PC-9 (cell line): ENCODE data around the gene GRIK3.

ENCODE experiments used
- EZH2 ChIP-seq: fragments of 200-600 bp; sonication (generic); IDR thresholded peaks from 2 replicates; pipeline ENCODE4 v1.8.0; 2017; ENCODE audit warnings: antibody characterized with exemption, low read depth
- TF ChIP-seq, protein P1 (sequence below): fragments of 200-600 bp; sonication (generic); conservative IDR thresholded peaks from 2 replicates; pipeline ENCODE4 v1.6.1; 2017; ENCODE audit warnings: mixed run types, antibody characterized with exemption, mild to moderate bottlenecking, moderate library complexity

DNA sequence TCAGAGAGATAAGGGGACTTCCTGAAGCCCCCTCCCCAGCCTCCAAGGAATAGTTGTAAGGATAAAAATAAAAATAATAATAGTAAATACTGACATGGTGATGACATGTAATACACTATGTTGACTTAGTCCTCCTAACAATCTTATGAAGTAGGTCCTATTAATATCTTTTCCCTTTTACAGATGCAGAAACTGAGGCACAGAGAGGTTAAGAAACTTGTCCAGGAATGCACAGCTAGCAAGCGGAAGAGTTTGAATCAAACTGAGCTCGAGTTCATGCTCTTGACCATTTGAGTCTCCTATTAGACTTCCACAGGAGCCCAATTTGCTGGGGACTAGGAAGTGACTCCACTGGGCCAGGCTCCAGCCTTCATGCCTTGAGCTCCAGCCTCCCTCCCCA, 194.8 kb downstream of the GRIK3 start:
- TF ChIP-seq, protein P1, sequence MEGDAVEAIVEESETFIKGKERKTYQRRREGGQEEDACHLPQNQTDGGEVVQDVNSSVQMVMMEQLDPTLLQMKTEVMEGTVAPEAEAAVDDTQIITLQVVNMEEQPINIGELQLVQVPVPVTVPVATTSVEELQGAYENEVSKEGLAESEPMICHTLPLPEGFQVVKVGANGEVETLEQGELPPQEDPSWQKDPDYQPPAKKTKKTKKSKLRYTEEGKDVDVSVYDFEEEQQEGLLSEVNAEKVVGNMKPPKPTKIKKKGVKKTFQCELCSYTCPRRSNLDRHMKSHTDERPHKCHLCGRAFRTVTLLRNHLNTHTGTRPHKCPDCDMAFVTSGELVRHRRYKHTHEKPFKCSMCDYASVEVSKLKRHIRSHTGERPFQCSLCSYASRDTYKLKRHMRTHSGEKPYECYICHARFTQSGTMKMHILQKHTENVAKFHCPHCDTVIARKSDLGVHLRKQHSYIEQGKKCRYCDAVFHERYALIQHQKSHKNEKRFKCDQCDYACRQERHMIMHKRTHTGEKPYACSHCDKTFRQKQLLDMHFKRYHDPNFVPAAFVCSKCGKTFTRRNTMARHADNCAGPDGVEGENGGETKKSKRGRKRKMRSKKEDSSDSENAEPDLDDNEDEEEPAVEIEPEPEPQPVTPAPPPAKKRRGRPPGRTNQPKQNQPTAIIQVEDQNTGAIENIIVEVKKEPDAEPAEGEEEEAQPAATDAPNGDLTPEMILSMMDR, result no peak
- no peak for TF ChIP-seq EZH2
